Coronary artery (tissue), 2 donors: ENCODE results near the gene CLDN19.
"Not testable (repeated sequence)": the region's sequence is repeated elsewhere in the genome, so short reads cannot be mapped to it uniquely, and the experiment has no call there.

ENCODE experiments used
- DNase-seq: peaks from one replicate; pipeline ENCODE4 v3.0.0-alpha.2; 2017; ENCODE audit warnings: low spot score
- H3K27ac ChIP-seq, 2 donors: fragments of 200-600 bp; sonication (generic); one replicate each; pipeline ENCODE4 v1.5.1; 2016 to 2019
- H3K4me3 ChIP-seq: fragments of 200-600 bp; sonication (generic); 2 replicates; pipeline ENCODE4 v1.5.1; 2016; ENCODE audit warnings: mild to moderate bottlenecking, moderate library complexity
- CTCF ChIP-seq: fragments of 200-600 bp; sonication (generic); IDR thresholded peaks from one replicate; pipeline ENCODE4 v1.5.1; 2019; ENCODE audit warnings: antibody characterized with exemption

Gene CLDN19

DNA sequence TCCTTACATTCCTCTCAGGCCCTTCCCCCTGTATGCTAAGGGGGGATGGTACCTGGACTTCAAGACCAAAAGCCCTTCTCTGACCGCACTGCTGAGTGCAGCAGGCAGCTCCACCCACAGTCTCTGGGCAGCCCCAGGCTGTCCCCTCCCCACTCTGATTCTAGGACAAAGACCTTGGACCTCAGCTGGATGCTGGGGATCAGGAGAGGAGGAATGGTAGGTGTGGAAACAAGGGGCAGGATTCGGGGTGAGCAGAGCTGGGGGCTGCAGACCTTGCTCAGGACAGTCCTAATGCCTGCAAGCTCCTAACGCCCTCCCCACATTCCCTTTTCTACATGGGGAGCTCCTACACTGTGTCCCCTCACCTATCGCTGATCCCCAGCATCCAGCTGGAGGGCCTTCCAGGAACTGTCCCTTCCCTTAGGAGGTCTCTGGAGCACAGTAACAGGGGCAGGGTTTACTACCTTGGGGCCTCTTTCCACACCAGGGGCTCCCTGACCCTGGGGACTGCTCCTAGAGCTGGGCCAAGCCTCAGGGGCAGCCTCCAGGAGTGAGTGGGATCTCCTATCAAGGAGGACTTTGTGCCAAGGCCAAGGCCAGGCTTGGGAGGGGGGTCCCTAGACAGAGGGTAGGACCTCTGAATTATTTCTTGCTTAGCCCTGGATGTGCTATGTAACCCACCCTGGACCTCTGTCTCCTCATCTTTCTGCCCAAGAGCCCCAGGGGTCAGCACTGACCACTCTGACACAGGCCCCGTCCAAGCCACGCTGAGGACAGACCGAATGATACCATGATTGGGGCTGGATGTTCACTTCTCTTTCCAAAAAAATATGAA, 5.6 kb downstream of the CLDN19 start:
- DNase-seq = no peak
- Histone ChIP-seq H3K27ac (no peak overlapping the region), H3K4me3 (no peak overlapping the region)
- TF ChIP-seq CTCF = no peak

GRCh38 chr1:42733415-42734200, 6.4 kb downstream of the CLDN19 start:
- no peak for DNase-seq
- H3K27ac ChIP-seq = no peak overlapping the region
- H3K4me3 ChIP-seq = no peak overlapping the region
- TF ChIP-seq CTCF = no peak

- Histone ChIP-seq H3K27ac (no peak overlapping the region), H3K4me3 (no peak overlapping the region)
- no peak for TF ChIP-seq CTCF
- DNase-seq = no peak
These were observed 7.8 kb downstream of the CLDN19 start for GRCh38 chr1:42732126-42732680.

GRCh38 chr1:42731585-42731984, 8.5 kb downstream of the CLDN19 start:
- no peak for DNase-seq

GRCh38 chr1:42730988-42731387, 9.0 kb downstream of the CLDN19 start:
- no peak for TF ChIP-seq CTCF
- no peak overlapping the region for H3K27ac ChIP-seq
- no peak overlapping the region for H3K4me3 ChIP-seq
- no peak for DNase-seq

More at GRCh38 chr1:42731585-42731984, 8.5 kb downstream of the CLDN19 start:
- Histone ChIP-seq H3K27ac (no peak overlapping the region), H3K4me3 (no peak overlapping the region)
- no peak for TF ChIP-seq CTCF

DNA sequence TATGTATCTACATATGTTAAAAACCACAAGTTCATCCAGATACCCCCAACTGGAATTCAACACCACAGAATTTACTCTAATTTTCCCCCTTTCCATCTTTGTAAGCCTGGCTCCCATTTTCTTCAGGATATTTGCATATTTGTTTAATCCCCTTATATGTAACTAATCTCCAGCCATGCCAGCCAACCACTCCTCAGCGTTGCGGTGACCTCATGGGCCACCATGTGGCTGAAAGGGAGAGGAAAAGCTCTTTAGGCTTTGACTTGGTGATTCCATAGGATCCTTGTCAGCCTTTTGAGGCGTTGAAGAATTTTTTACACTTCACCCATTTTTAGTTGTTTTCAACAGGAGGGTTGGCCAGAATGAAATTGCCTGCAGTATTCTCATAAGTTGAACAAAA, 10.0 kb downstream of the CLDN19 start:
- Histone ChIP-seq H3K4me3 (no peak overlapping the region), H3K27ac (no peak overlapping the region)
- no peak for TF ChIP-seq CTCF
- no peak for DNase-seq

DNA sequence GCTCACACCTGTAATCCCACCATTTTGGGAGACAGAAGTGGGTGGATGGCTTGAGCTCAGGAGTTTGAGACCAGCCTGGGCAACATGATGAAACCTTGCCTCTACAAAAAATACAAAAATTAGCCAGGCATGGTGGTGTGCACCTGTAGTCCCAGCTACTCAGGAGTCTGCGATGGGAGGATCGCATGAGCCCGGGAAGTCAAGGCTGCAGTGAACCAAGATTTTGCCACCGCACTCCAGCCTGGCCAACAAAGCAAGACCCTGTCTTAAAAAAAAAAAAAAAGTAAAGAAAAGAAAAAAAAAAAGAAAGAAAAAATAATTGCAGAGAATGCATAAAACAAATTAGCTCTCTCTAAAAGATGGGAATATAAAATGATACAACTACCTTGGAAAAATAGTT, 14.2 kb downstream of the CLDN19 start:
- not testable (repeated sequence) for H3K4me3 ChIP-seq, DNase-seq, H3K27ac ChIP-seq
